Putamen (tissue), 1 donor: Measurements from ENCODE around the gene LCN12.

Source experiments
- DNase-seq: peaks from one replicate; pipeline ENCODE4 v3.0.0-alpha.2; 2016; ENCODE audit warnings: low spot score

Gene LCN12

GRCh38 chr9:136958898-136959850 lies 7.1 kb downstream of the LCN12 start:
- no peak for DNase-seq

- no peak for DNase-seq
These were observed 8.3 kb downstream of the LCN12 start for GRCh38 chr9:136960212-136960937.

GRCh38 chr9:136960938-136961275 lies 8.8 kb downstream of the LCN12 start:
- no peak for DNase-seq

GRCh38 chr9:136961279-136962065 lies 9.4 kb downstream of the LCN12 start:
- no peak for DNase-seq

GRCh38 chr9:136962163-136962562 lies 10.1 kb downstream of the LCN12 start:
- DNase-seq: no peak

- no peak for DNase-seq
These were observed 10.7 kb downstream of the LCN12 start for GRCh38 chr9:136962701-136963248.

GRCh38 chr9:136963341-136963740 lies 11.3 kb downstream of the LCN12 start:
- DNase-seq: no peak

GRCh38 chr9:136963751-136964150 lies 11.7 kb downstream of the LCN12 start:
- DNase-seq: no peak

GRCh38 chr9:136964171-136964689 lies 12.2 kb downstream of the LCN12 start:
- no peak for DNase-seq

GRCh38 chr9:136964833-136965422 lies 12.9 kb downstream of the LCN12 start:
- DNase-seq: no peak

GRCh38 chr9:136965771-136966484 lies 13.9 kb downstream of the LCN12 start:
- peak; percentile 80 for DNase-seq

- DNase-seq: no peak
These were observed 16.5 kb downstream of the LCN12 start for GRCh38 chr9:136968333-136969127.

GRCh38 chr9:136969150-136969549 lies 17.1 kb downstream of the LCN12 start:
- no peak for DNase-seq

- DNase-seq: no peak
These were observed 17.7 kb downstream of the LCN12 start for GRCh38 chr9:136969774-136970173.

GRCh38 chr9:136970361-136970760 lies 18.3 kb downstream of the LCN12 start:
- no peak for DNase-seq

- no peak for DNase-seq
These were observed 19.7 kb downstream of the LCN12 start for GRCh38 chr9:136971746-136972145.

GRCh38 chr9:136972335-136972734 lies 20.3 kb downstream of the LCN12 start:
- DNase-seq: no peak

- no peak for DNase-seq
These were observed 20.7 kb downstream of the LCN12 start for GRCh38 chr9:136972743-136973142.

- DNase-seq: no peak
These were observed 21.8 kb downstream of the LCN12 start for GRCh38 chr9:136973618-136974617.
